SH-SY5Y (cell line): ENCODE data around the gene VIT.

Experiments used
- GATA2 ChIP-seq: IDR thresholded peaks from 2 replicates; pipeline ENCODE4 v1.6.1; 2011; ENCODE audit warnings: mild to moderate bottlenecking, low read depth, low read length
- GATA3 ChIP-seq: IDR thresholded peaks from 2 replicates; pipeline ENCODE4 v1.6.1; 2011; ENCODE audit warnings: low read depth, mild to moderate bottlenecking, low read length, moderate library complexity

DNA sequence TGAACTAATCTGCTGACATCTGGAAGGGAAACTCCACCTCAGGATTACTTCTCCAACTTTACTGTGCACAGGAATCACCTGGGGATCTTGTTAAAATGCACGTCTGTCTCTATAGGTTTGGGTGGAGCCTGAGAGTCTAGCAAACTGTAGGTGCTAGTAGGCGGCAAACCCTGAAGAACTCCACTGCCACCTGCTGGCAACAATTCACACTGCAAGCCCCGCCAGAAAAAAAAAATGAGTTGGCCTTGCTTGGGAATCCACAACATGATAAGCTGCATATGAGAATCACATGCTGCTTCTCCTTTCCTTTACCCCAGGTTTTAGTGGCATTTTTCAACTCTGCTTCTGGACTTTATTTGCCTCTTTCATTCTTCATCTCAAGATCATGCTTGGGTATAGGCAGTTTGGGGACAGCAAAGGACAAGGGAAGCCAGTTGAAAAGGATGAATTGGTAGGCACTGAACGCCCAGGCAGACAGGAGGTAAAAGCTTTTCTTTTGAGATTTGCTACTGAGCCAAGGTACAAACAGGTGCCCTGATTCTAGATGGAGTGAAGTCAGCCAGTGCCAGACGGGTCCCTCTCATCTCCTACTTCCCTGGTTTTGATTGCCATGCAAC lies 88.8 kb downstream of the VIT start:
- TF ChIP-seq GATA2 (no peak), GATA3 (no peak)
